Activated CD8-positive, alpha-beta T cell treated with anti-CD3 and anti-CD28 coated beads, Interleukin-2, amount 10 ng/mL, durations not matched to agents 7 days and 5 days (primary cell): ENCODE measurements around the gene TRAPPC2L. TPM values are rescaled to one million over a fixed set of nuclear protein-coding genes. Genes with fewer than 3 reads are reported as not detected.

Source experiments
- ATAC-seq: fragments of 150-1000 bp; cut with Tn5 transposase; one replicate; pipeline ENCODE4 v1.10.0; 2021; ENCODE audit warnings: moderate library complexity
- CTCF ChIA-PET: fragments of 350-600 bp; sonication (Branson Sonifier 250); formaldehyde crosslinking; loops from one replicate; lab custom pipeline; 2021; ENCODE audit warnings: antibody characterized with exemption; lab: Charles Lee
- POLR2A ChIA-PET: fragments of 350-600 bp; sonication (Branson Sonifier 250); formaldehyde crosslinking; loops from one replicate; lab custom pipeline; 2021; ENCODE audit warnings: antibody characterized with exemption; lab: Charles Lee
- DNase-seq: peaks from one replicate; pipeline ENCODE4 v3.0.0-alpha.2; 2020
- H3K27ac Mint-ChIP-seq: one replicate; pipeline ENCODE4 v1.8.0; 2021; ENCODE audit warnings: mild to moderate bottlenecking, mixed read lengths
- H3K27me3 Mint-ChIP-seq: one replicate; pipeline ENCODE4 v1.8.0; 2021; ENCODE audit warnings: low read depth, mixed read lengths
- H3K36me3 Mint-ChIP-seq: one replicate; pipeline ENCODE4 v1.8.0; 2021; ENCODE audit warnings: low read depth, mixed read lengths
- H3K4me1 Mint-ChIP-seq: one replicate; pipeline ENCODE4 v1.8.0; 2021; ENCODE audit warnings: low read depth, mixed read lengths
- H3K4me3 Mint-ChIP-seq: one replicate; pipeline ENCODE4 v1.8.0; 2021; ENCODE audit warnings: mild to moderate bottlenecking, mixed read lengths
- H3K9me3 Mint-ChIP-seq: one replicate; pipeline ENCODE4 v1.8.0; 2022; ENCODE audit warnings: mixed read lengths; ENCODE audit not compliant: insufficient read depth
- total RNA-seq, 2 experiments: library from RNA; stranded (reverse); gene quantifications; one replicate each; pipeline ENCODE4 v1.2.3, GENCODE V29; 2021

Gene TRAPPC2L
- total RNA-seq, 2 experiments from 2014 or later, result 61.2 to 65.3 TPM

- Mint-ChIP-seq H3K27me3 (peaks cover 3% of the 10 kb centered on the region), H3K27ac (no peak overlapping the region), H3K9me3 (no peaks in the 10 kb centered on the region), H3K36me3 (peaks cover 5% of the 10 kb centered on the region), H3K4me1 (no peaks in the 10 kb centered on the region), H3K4me3 (no peak overlapping the region)
- no peak for DNase-seq
- POLR2A ChIA-PET, result no interaction called here
- CTCF ChIA-PET, result no interaction called here
- no peak for ATAC-seq
Measured at GRCh38 chr16:88865742-88866141, 8.8 kb downstream of the TRAPPC2L start.

- ChIA-PET POLR2A (no interaction called here), CTCF (no interaction called here)
- Mint-ChIP-seq H3K9me3 (no peaks in the 10 kb centered on the region), H3K27me3 (peaks cover 8% of the 10 kb centered on the region), H3K4me1 (no peaks in the 10 kb centered on the region), H3K4me3 (no peak within 1 kb of the TSS), H3K36me3 (no peaks in the 10 kb centered on the region), H3K27ac (no peak within 1 kb of the TSS)
- DNase-seq (no peak), ATAC-seq (no peak)
Measured at GRCh38 chr16:88866151-88866920, 9.4 kb downstream of the TRAPPC2L start, which contains the start of gene PABPN1L. PABPN1L (minus strand) TSS chr16:88866660; CDS start chr16:88866606, 54 bp downstream.

- Mint-ChIP-seq H3K27ac (no peak overlapping the region), H3K4me3 (no peak overlapping the region), H3K27me3 (peaks cover 9% of the 10 kb centered on the region), H3K4me1 (no peaks in the 10 kb centered on the region), H3K9me3 (no peaks in the 10 kb centered on the region), H3K36me3 (no peaks in the 10 kb centered on the region)
- DNase-seq (no peak), ATAC-seq (no peak)
- POLR2A ChIA-PET, result no interaction called here
- CTCF ChIA-PET, result no interaction called here
Measured at GRCh38 chr16:88867581-88868246, 10.8 kb downstream of the TRAPPC2L start.

GRCh38 chr16:88868974-88869672 lies 12.2 kb downstream of the TRAPPC2L start:
- H3K27ac Mint-ChIP-seq, result no peak overlapping the region
- ChIA-PET POLR2A (no interaction called here), CTCF (no interaction called here)
- ATAC-seq (no peak), DNase-seq (no peak)
- H3K36me3 Mint-ChIP-seq, result no peaks in the 10 kb centered on the region
- H3K4me3 Mint-ChIP-seq, result no peak overlapping the region
- H3K9me3 Mint-ChIP-seq, result no peaks in the 10 kb centered on the region
- H3K27me3 Mint-ChIP-seq, result peaks cover 9% of the 10 kb centered on the region
- no peaks in the 10 kb centered on the region for H3K4me1 Mint-ChIP-seq

GRCh38 chr16:88869673-88869980 lies 12.7 kb downstream of the TRAPPC2L start:
- DNase-seq, result no peak
- Mint-ChIP-seq H3K27ac (no peak overlapping the region), H3K4me3 (no peak overlapping the region), H3K27me3 (peaks cover 9% of the 10 kb centered on the region), H3K4me1 (no peaks in the 10 kb centered on the region), H3K9me3 (no peaks in the 10 kb centered on the region), H3K36me3 (no peaks in the 10 kb centered on the region)
- ChIA-PET POLR2A (no interaction called here), CTCF (no interaction called here)
- no peak for ATAC-seq

- ATAC-seq, result no peak
- CTCF ChIA-PET, result no interaction called here
Measured at GRCh38 chr16:88870608-88871348, 13.9 kb downstream of the TRAPPC2L start.

GRCh38 chr16:88871349-88871702 lies 14.4 kb downstream of the TRAPPC2L start:
- Mint-ChIP-seq H3K27ac (no peak overlapping the region), H3K36me3 (no peaks in the 10 kb centered on the region), H3K27me3 (peaks cover 9% of the 10 kb centered on the region), H3K9me3 (no peaks in the 10 kb centered on the region), H3K4me3 (no peak overlapping the region), H3K4me1 (no peaks in the 10 kb centered on the region)
- ATAC-seq (no peak), DNase-seq (no peak)
- ChIA-PET POLR2A (no interaction called here), CTCF (no interaction called here)

More at GRCh38 chr16:88870608-88871348, 13.9 kb downstream of the TRAPPC2L start:
- H3K27ac Mint-ChIP-seq, result no peak overlapping the region
- H3K9me3 Mint-ChIP-seq, result no peaks in the 10 kb centered on the region
- H3K36me3 Mint-ChIP-seq, result no peaks in the 10 kb centered on the region
- no peak overlapping the region for H3K4me3 Mint-ChIP-seq
- no peaks in the 10 kb centered on the region for H3K4me1 Mint-ChIP-seq
- POLR2A ChIA-PET, result no interaction called here
- no peak for DNase-seq
- H3K27me3 Mint-ChIP-seq, result peaks cover 9% of the 10 kb centered on the region

- POLR2A ChIA-PET, result no interaction called here
- no peak for ATAC-seq
- Mint-ChIP-seq H3K27ac (no peak overlapping the region), H3K9me3 (no peaks in the 10 kb centered on the region), H3K27me3 (peaks cover 9% of the 10 kb centered on the region), H3K4me1 (no peaks in the 10 kb centered on the region), H3K36me3 (no peaks in the 10 kb centered on the region), H3K4me3 (no peak overlapping the region)
- CTCF ChIA-PET, result no interaction called here
- DNase-seq, result no peak
Measured at GRCh38 chr16:88871730-88872416, 14.9 kb downstream of the TRAPPC2L start.

- Mint-ChIP-seq H3K4me1 (no peaks in the 10 kb centered on the region), H3K9me3 (no peaks in the 10 kb centered on the region), H3K4me3 (no peak overlapping the region), H3K27ac (no peak overlapping the region), H3K36me3 (no peaks in the 10 kb centered on the region), H3K27me3 (peaks cover 9% of the 10 kb centered on the region)
- DNase-seq (no peak), ATAC-seq (no peak)
- POLR2A ChIA-PET, result no interaction called here
- CTCF ChIA-PET, result interaction anchor here (0.7 kb wide), 1 partner anchor 15 kb away, joined by 3 read pairs; no protein-coding TSS in a partner anchor
Measured at GRCh38 chr16:88872650-88873331, 15.9 kb downstream of the TRAPPC2L start.

GRCh38 chr16:88874938-88875599 lies 18.1 kb downstream of the TRAPPC2L start:
- Mint-ChIP-seq H3K9me3 (no peaks in the 10 kb centered on the region), H3K27ac (no peak overlapping the region), H3K36me3 (no peaks in the 10 kb centered on the region), H3K4me1 (no peaks in the 10 kb centered on the region), H3K4me3 (no peak overlapping the region), H3K27me3 (peaks cover 9% of the 10 kb centered on the region)
- DNase-seq (no peak), ATAC-seq (no peak)
- CTCF ChIA-PET, result no interaction called here
- POLR2A ChIA-PET, result no interaction called here
